Activated naive CD8-positive, alpha-beta T cell treated with anti-CD3 and anti-CD28 coated beads, Interleukin-2, amount 50 U/mL, for 16 hours (primary cell): ENCODE data around the gene POM121.
"Not testable (repeated sequence)": the region's sequence is repeated elsewhere in the genome, so short reads cannot be mapped to it uniquely, and the experiment has no call there.

Experiments
- DNase-seq: peaks from one replicate; pipeline ENCODE4 v3.0.0-alpha.2; 2020; ENCODE audit warnings: low read depth, low spot score

The POM121 gene

GRCh38 chr7:72997447-72997846 lies 72.6 kb downstream of the POM121 start:
- not testable (repeated sequence) for DNase-seq

DNA sequence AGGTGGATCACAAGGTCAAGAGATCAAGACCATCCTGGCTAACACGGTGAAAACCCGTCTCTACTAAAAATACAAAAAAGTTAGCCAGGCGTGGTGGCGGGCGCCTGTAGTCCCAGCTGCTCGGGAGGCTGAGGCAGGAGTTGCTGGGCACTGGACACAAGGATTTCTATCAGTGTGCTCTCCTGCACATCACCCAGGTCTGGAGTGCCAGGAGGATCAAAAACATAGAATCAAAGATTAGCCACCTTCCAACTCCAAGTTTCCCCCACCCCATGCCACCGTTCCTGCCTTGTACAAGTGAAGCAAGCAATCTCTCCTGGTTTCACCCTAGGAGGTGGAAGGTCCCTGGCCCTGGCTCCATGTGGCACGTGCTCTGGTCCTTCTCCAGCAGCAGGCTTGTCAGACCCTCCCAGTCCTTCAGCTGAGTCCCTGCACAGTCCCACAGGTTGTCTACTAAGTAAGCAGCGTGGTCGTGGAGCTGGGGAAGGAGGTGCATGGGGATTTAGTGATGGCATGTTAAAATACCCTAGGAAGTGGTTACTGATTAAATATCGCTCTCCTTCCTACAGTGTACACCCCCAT lies 73.1 kb downstream of the POM121 start:
- not testable (repeated sequence) for DNase-seq
